Measurements from ENCODE around the gene ANP32E.

Gene ANP32E

DNA sequence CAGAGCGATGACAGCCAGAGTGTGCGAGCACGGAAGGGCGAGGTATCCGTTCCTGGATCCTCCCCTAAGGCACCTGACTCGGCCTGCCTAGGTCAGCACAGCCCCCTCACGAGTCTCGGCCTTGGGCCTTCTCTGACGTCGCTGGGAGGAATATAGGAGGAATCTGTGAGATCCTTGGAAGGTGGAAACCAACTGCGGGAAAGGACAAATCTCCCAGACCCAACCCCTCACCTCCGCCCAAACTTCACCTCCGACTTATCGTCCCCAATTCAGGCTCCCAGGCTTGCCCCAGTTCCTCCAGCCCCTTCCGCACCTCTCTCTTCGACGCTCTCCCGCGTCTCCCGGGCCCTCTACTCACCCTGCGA, 32.4 kb upstream of the ANP32E start:
- Histone ChIP-seq H3K4me3 (ENCODE audit: low read length) (peak overlapping the region; percentile 89), H3K36me3 (ENCODE audit: control insufficient read depth, low read depth, low read length) (peaks cover 30% of the 10 kb centered on the region), H3K9ac (ENCODE audit: low read length) (peak overlapping the region; percentile 79), H3K27ac (ENCODE audit: low read length) (peak overlapping the region; percentile 43), H3K27me3 (ENCODE audit: control insufficient read depth, insufficient read depth, low read length) (no peaks in the 10 kb centered on the region), H3K9me3 (ENCODE audit: control insufficient read depth, low read depth, low read length) (no peaks in the 10 kb centered on the region), H3K4me1 (ENCODE audit: control insufficient read depth, low read depth, low read length) (peaks cover 16% of the 10 kb centered on the region)

DNA sequence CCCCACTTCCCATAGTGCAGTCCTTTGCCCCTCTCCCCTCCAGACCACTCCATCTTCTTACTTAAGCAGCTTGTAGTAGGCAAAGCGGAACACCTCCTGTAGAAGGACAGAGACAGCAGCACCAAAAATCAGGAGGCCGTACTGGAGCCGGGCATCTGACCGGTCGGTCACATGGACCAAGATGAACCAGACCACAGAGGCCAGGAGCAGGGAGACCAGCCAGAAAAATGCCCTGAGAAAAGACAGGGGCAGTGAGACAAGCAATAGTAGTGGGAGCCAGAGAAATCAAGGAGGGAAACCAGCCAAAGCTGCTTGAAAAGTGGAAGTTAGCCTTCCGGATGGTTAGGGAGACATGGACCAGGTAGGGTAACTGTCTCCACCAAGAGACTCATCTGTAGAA, 32.0 kb upstream of the ANP32E start:
- H3K4me3 ChIP-seq (ENCODE audit: low read length) = peak overlapping the region; percentile 89
- H3K9ac ChIP-seq (ENCODE audit: low read length) = peak overlapping the region; percentile 79
- H3K4me1 ChIP-seq (ENCODE audit: control insufficient read depth, low read depth, low read length) = peaks cover 12% of the 10 kb centered on the region
- H3K27ac ChIP-seq (ENCODE audit: low read length) = no peak overlapping the region
- no peaks in the 10 kb centered on the region for H3K27me3 ChIP-seq (ENCODE audit: control insufficient read depth, insufficient read depth, low read length)
- no peaks in the 10 kb centered on the region for H3K9me3 ChIP-seq (ENCODE audit: control insufficient read depth, low read depth, low read length)
- peaks cover 34% of the 10 kb centered on the region for H3K36me3 ChIP-seq (ENCODE audit: control insufficient read depth, low read depth, low read length)

DNA sequence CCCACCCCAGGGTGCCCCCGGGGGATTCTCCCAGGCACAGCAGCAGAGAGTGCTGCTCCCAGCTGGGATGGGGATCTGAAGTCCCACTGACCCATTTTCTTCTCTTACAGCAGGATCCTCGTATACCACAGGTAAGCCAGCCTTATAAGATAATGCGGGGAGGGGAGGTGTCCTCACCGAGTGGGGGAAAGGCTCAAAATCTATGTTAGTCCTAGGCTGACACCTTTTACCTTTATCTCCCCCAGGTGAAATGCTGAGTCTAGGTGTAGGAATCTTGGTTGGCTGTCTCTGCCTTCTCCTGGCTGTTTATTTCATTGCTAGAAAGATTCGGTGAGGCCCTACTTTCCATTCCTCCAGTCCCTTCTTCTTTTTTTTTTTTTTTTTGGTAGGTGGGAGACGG, 27.6 kb upstream of the ANP32E start:
- no peak overlapping the region for H3K27ac ChIP-seq (ENCODE audit: low read length)

DNA sequence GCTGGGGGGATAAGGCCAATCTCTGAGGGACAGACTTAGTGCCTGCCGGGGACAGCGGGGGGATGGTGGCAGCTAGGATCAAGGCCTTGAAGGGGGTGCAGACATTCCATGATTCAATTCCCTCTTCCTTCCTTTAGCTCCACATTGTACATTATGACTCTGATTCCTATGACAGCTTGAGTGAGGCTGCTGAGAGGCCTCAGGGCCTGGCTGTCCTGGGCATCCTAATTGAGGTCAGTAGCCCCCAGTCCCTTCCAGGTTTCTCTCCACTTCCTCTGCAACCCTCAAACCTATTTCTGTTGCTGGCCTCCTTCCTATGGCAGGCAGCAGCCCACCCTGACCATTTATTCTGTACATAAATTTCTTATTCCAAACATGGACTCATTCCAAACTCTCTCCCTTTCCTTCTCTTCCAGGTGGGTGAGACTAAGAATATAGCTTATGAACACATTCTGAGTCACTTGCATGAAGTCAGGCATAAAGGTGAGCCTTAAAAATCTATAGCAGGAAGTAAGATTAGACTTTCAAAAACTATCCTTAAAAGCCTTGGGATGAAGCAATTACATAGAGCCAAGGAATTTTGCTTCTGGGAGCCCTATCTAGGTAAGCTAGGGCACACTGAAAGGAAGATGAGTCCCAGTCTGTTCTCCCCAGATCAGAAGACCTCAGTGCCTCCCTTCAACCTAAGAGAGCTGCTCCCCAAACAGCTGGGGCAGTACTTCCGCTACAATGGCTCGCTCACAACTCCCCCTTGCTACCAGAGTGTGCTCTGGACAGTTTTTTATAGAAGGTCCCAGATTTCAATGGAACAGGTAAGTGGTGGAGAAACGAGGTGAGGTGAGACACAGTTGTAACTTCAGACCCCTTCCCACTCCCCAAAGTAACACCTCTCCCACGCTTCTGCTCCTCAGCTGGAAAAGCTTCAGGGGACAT, 26.7 kb upstream of the ANP32E start:
- H3K4me3 ChIP-seq (ENCODE audit: low read length) = no peak overlapping the region
- H3K27me3 ChIP-seq (ENCODE audit: control insufficient read depth, insufficient read depth, low read length) = no peaks in the 10 kb centered on the region
- peaks cover 6% of the 10 kb centered on the region for H3K4me1 ChIP-seq (ENCODE audit: control insufficient read depth, low read depth, low read length)
- no peak overlapping the region for H3K9ac ChIP-seq (ENCODE audit: low read length)
- H3K36me3 ChIP-seq (ENCODE audit: control insufficient read depth, low read depth, low read length) = peaks cover 50% of the 10 kb centered on the region
- no peaks in the 10 kb centered on the region for H3K9me3 ChIP-seq (ENCODE audit: control insufficient read depth, low read depth, low read length)
- H3K27ac ChIP-seq (ENCODE audit: low read length) = no peak overlapping the region

More for the DNA sequence above, 27.6 kb upstream of the ANP32E start:
- Histone ChIP-seq H3K4me3 (ENCODE audit: low read length) (no peak overlapping the region), H3K9me3 (ENCODE audit: control insufficient read depth, low read depth, low read length) (no peaks in the 10 kb centered on the region), H3K9ac (ENCODE audit: low read length) (no peak overlapping the region), H3K27me3 (ENCODE audit: control insufficient read depth, insufficient read depth, low read length) (no peaks in the 10 kb centered on the region), H3K36me3 (ENCODE audit: control insufficient read depth, low read depth, low read length) (peaks cover 50% of the 10 kb centered on the region), H3K4me1 (ENCODE audit: control insufficient read depth, low read depth, low read length) (peaks cover 6% of the 10 kb centered on the region)

DNA sequence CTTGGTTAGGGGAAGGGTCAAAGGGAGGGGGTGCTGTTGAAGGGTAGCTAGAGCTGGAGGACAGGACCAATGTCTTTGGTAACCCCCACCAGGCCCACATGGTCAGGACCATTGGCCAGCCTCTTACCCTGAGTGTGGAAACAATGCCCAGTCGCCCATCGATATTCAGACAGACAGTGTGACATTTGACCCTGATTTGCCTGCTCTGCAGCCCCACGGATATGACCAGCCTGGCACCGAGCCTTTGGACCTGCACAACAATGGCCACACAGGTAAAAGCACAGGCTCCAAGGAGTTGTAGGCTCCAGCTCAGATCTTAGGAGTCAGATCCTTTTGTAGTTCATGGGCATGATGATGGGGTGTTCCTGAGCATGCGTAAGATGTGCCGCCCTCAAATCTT, 25.5 kb upstream of the ANP32E start:
- Histone ChIP-seq H3K36me3 (ENCODE audit: control insufficient read depth, low read depth, low read length) (peaks cover 43% of the 10 kb centered on the region), H3K9me3 (ENCODE audit: control insufficient read depth, low read depth, low read length) (no peaks in the 10 kb centered on the region), H3K4me1 (ENCODE audit: control insufficient read depth, low read depth, low read length) (peaks cover 15% of the 10 kb centered on the region)

DNA sequence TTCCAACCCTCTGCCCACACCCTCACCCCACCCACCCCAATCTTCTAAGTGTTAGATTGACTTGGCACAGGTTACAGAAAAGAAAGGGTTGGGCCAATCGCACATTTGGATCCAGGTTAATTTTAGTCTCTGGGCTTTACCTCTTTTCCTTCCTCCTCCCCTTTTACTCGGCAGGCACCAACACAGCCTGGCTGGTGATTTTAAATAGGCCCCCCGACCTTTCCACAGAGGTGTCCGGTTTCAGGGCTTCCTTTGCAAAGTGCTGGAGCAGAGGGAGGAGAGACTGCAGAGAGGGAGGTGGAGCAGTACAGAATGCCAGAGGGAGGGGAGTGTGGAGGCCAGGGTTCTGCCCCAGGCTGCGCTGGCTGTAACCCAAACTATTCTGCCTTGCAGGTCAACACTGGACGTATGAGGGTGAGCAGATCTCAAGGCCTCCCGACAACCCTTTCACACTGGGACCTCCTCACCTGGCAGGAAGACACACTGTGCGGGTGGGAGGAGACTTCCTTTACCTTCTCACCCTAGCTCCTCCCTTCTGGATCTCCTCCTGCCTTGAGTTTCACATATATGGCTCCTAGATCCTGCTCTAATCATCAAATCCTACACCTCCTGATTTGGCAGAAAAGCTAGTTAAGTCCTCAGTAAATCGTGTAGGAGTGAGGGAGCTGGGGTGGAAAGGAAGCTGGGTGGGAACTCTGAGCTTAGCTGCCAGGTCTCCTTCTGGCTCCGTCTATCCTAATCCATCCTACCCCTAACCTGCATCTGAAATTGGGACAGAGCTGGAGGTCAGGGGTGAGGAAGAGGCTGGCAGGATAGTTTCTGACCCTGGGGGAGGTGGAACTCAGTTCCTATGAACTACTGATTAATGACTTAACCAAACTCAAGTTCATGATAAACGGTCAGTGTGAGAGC, 24.1 kb upstream of the ANP32E start:
- no peaks in the 10 kb centered on the region for H3K9me3 ChIP-seq (ENCODE audit: control insufficient read depth, low read depth, low read length)
- H3K27me3 ChIP-seq (ENCODE audit: control insufficient read depth, insufficient read depth, low read length) = no peaks in the 10 kb centered on the region
- H3K4me3 ChIP-seq (ENCODE audit: low read length) = peak overlapping the region; percentile 75
- no peak overlapping the region for H3K27ac ChIP-seq (ENCODE audit: low read length)
- peaks cover 24% of the 10 kb centered on the region for H3K4me1 ChIP-seq (ENCODE audit: control insufficient read depth, low read depth, low read length)
- H3K9ac ChIP-seq (ENCODE audit: low read length) = no peak overlapping the region
- H3K36me3 ChIP-seq (ENCODE audit: control insufficient read depth, low read depth, low read length) = peaks cover 30% of the 10 kb centered on the region

More for the DNA sequence above, 25.5 kb upstream of the ANP32E start:
- no peak overlapping the region for H3K4me3 ChIP-seq (ENCODE audit: low read length)
- no peak overlapping the region for H3K27ac ChIP-seq (ENCODE audit: low read length)
- H3K9ac ChIP-seq (ENCODE audit: low read length) = no peak overlapping the region
- no peaks in the 10 kb centered on the region for H3K27me3 ChIP-seq (ENCODE audit: control insufficient read depth, insufficient read depth, low read length)

DNA sequence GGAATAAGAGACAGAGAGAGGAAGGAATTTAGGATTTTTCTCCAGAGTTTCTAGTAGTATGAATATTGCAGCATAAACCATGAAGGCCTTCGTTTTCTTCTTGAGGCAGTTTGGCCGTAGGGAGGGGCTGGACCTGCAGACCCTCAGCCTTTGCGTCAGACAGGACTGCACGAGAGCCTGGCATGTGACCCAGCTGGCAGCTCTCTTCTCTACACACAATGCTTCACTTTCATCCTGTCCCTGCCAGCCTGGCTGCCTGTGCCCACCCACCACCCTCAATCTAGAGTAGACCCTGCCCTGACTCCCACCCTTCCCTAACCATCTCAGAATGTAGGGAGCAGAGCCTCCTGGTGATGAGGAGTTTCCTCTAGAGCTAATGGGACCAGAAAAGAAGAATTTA, 23.3 kb upstream of the ANP32E start:
- Histone ChIP-seq H3K4me1 (ENCODE audit: control insufficient read depth, low read depth, low read length) (peaks cover 24% of the 10 kb centered on the region), H3K9ac (ENCODE audit: low read length) (peak overlapping the region; percentile 85), H3K36me3 (ENCODE audit: control insufficient read depth, low read depth, low read length) (peaks cover 22% of the 10 kb centered on the region), H3K27me3 (ENCODE audit: control insufficient read depth, insufficient read depth, low read length) (no peaks in the 10 kb centered on the region), H3K9me3 (ENCODE audit: control insufficient read depth, low read depth, low read length) (no peaks in the 10 kb centered on the region), H3K4me3 (ENCODE audit: low read length) (peak overlapping the region; percentile 75), H3K27ac (ENCODE audit: low read length) (no peak overlapping the region)

DNA sequence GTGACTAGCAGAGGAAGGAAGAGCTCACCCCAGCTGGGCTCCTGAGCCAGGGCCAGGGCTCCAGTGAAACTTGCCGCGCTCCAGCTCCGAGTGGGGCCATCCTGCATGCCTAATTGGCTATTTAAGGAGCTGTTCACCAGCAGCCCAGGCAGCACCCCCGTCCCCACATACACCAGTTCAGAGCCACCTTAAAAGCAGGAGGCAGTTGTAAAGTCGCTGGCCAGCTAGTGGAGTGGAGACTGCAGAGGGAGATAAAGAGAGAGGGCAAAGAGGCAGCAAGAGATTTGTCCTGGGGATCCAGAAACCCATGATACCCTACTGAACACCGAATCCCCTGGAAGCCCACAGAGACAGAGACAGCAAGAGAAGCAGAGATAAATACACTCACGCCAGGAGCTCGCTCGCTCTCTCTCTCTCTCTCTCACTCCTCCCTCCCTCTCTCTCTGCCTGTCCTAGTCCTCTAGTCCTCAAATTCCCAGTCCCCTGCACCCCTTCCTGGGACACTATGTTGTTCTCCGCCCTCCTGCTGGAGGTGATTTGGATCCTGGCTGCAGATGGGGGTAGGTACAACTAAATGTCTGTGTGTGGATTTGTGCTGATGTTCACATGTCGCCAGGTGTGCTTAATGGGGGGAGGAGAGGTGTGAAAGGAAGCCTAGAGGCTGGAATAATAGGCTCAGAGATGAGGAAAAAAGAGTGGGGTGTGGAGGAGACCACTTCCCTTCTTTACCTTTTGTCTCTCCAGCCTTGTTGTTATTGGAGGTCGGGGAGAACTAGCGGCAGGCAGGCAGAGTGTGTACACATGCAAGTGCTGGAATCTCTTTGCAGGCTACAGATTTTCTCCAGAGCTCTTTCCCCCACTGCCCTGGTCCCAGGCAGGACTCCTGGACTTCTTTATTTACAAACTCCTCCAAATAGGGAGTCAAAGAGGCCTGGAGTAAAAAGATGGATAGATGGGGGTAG, 22.0 kb upstream of the ANP32E start, which contains the start of gene CA14:
CA14 (plus strand) TSS at position 151 of the 962 bp plus-strand sequence; CDS start at position 506, 355 bp downstream.
- peak within 1 kb of the TSS; percentile 85 for H3K9ac ChIP-seq (ENCODE audit: low read length)
- no peaks in the 10 kb centered on the region for H3K9me3 ChIP-seq (ENCODE audit: control insufficient read depth, low read depth, low read length)
- peaks cover 16% of the 10 kb centered on the region for H3K36me3 ChIP-seq (ENCODE audit: control insufficient read depth, low read depth, low read length)
- H3K27ac ChIP-seq (ENCODE audit: low read length) = peak within 1 kb of the TSS; percentile 94
- peak within 1 kb of the TSS; percentile 75 for H3K4me3 ChIP-seq (ENCODE audit: low read length)
- H3K4me1 ChIP-seq (ENCODE audit: control insufficient read depth, low read depth, low read length) = peaks cover 24% of the 10 kb centered on the region
- no peaks in the 10 kb centered on the region for H3K27me3 ChIP-seq (ENCODE audit: control insufficient read depth, insufficient read depth, low read length)

DNA sequence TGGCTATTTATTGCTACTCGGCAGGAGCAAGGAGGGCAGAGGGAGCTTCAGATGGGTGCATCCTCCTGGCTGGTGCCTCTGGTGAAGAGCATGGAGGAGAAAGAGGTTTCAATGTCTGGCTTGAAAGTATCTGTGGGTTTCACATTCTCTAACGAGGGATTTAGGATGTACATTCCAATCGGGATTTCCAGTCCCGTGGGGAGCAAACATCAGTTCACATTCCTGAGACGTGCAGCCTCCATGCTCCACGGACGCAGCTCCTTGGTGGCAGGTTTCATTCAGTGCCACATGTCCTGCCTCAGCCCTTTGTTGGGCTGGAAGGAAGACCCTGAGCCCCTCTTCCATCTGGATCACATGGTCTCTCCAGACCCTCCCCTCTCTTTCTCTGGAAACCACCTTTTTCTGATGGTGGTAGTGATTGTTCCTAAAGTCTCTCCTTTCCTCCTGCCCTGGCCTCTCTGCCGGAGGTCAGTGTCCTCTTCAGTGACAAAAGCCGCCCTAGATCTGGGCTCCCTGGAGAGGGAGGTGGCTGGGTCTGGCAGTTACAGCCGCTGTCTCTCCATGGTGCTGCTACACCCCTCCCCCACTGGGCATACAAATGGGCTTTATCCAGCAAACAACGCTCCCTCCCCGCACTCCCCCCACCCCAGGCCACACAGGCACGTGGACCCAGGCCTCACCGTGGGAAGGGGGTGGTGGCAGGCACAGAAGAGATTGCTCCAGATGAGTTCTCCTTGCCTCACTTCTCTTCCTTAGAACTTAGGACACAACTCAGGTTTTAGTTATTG, 20.8 kb upstream of the ANP32E start:
- H3K4me3 ChIP-seq (ENCODE audit: low read length) = peak overlapping the region; percentile 75

DNA sequence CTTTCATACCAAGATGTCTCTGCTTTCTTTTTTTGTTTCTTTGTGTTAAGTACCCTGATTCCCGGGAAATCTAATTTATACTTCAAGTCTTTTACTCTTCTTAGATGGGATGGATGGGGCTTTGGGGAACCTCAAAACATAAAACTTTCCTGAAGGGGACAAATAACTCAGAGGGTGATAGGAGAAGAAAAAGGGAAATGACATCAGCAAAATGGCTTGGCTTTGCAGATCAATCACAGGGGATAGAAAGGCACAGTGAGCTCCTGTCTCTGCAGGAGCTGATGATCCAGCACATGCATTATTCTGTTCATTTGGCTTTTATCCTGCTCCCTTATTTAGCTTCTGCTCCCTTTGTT, 20.3 kb upstream of the ANP32E start:
- Histone ChIP-seq H3K9me3 (ENCODE audit: control insufficient read depth, low read depth, low read length) (no peaks in the 10 kb centered on the region), H3K4me3 (ENCODE audit: low read length) (peak overlapping the region; percentile 75), H3K4me1 (ENCODE audit: control insufficient read depth, low read depth, low read length) (peaks cover 24% of the 10 kb centered on the region), H3K9ac (ENCODE audit: low read length) (peak overlapping the region; percentile 85), H3K27ac (ENCODE audit: low read length) (peak overlapping the region; percentile 94), H3K36me3 (ENCODE audit: control insufficient read depth, low read depth, low read length) (peaks cover 2% of the 10 kb centered on the region), H3K27me3 (ENCODE audit: control insufficient read depth, insufficient read depth, low read length) (no peaks in the 10 kb centered on the region)

More for the DNA sequence above, 20.8 kb upstream of the ANP32E start:
- H3K4me1 ChIP-seq (ENCODE audit: control insufficient read depth, low read depth, low read length) = peaks cover 24% of the 10 kb centered on the region
- H3K9me3 ChIP-seq (ENCODE audit: control insufficient read depth, low read depth, low read length) = no peaks in the 10 kb centered on the region
- H3K27ac ChIP-seq (ENCODE audit: low read length) = peak overlapping the region; percentile 94
- H3K9ac ChIP-seq (ENCODE audit: low read length) = peak overlapping the region; percentile 85
- no peaks in the 10 kb centered on the region for H3K27me3 ChIP-seq (ENCODE audit: control insufficient read depth, insufficient read depth, low read length)
- H3K36me3 ChIP-seq (ENCODE audit: control insufficient read depth, low read depth, low read length) = peaks cover 6% of the 10 kb centered on the region
